Measurements from ENCODE around the gene WDR33.

WDR33 gene

GRCh38 chr2:127671557-127672302 lies 139.2 kb downstream of the WDR33 start:
- no peak for TF ChIP-seq CEBPB (IDR thresholded peaks at IDR 0.05)
- TF ChIP-seq REST (IDR thresholded peaks at IDR 0.05; ENCODE audit: low read depth), result no peak
- no peak for TF ChIP-seq TEAD4 (IDR thresholded peaks at IDR 0.05)
- TF ChIP-seq FOXM1 (IDR thresholded peaks at IDR 0.05; ENCODE audit: borderline replicate concordance, low read depth), result no peak
- TF ChIP-seq TAF1 (IDR thresholded peaks at IDR 0.05; ENCODE audit: low read depth), result no peak
- no peak for TF ChIP-seq MAX (IDR thresholded peaks at IDR 0.05)
- no peak for TF ChIP-seq NFIC (IDR thresholded peaks at IDR 0.05)
- TF ChIP-seq CREB1 (IDR thresholded peaks at IDR 0.05; ENCODE audit: low read depth), result no peak
- TF ChIP-seq YY1 (IDR thresholded peaks at IDR 0.05; ENCODE audit: low read depth), result no peak
- TF ChIP-seq EP300 (IDR thresholded peaks at IDR 0.05; ENCODE audit: borderline replicate concordance), result no peak
- no peak for TF ChIP-seq RAD21 (IDR thresholded peaks at IDR 0.05; ENCODE audit: low read depth)
- TF ChIP-seq TCF12 (IDR thresholded peaks at IDR 0.05; ENCODE audit: low read depth), result no peak
- TF ChIP-seq ZBTB7A (IDR thresholded peaks at IDR 0.05; ENCODE audit: low read depth), result no peak
- TF ChIP-seq USF1 (IDR thresholded peaks at IDR 0.05), result no peak
- no peak for TF ChIP-seq EGR1 (IDR thresholded peaks at IDR 0.05)

- no peak for TF ChIP-seq EP300 (IDR thresholded peaks at IDR 0.05; ENCODE audit: borderline replicate concordance)
- TF ChIP-seq REST (IDR thresholded peaks at IDR 0.05; ENCODE audit: low read depth), result no peak
- no peak for TF ChIP-seq EGR1 (IDR thresholded peaks at IDR 0.05)
- no peak for TF ChIP-seq MAX (IDR thresholded peaks at IDR 0.05)
- TF ChIP-seq FOXM1 (IDR thresholded peaks at IDR 0.05; ENCODE audit: borderline replicate concordance, low read depth), result no peak
- no peak for TF ChIP-seq TEAD4 (IDR thresholded peaks at IDR 0.05)
- TF ChIP-seq USF1 (IDR thresholded peaks at IDR 0.05), result no peak
- no peak for TF ChIP-seq TCF12 (IDR thresholded peaks at IDR 0.05; ENCODE audit: low read depth)
- TF ChIP-seq ZBTB7A (IDR thresholded peaks at IDR 0.05; ENCODE audit: low read depth), result no peak
- TF ChIP-seq TAF1 (IDR thresholded peaks at IDR 0.05; ENCODE audit: low read depth), result no peak
- TF ChIP-seq NFIC (IDR thresholded peaks at IDR 0.05), result no peak
- no peak for TF ChIP-seq CEBPB (IDR thresholded peaks at IDR 0.05)
- TF ChIP-seq RAD21 (IDR thresholded peaks at IDR 0.05; ENCODE audit: low read depth), result no peak
- TF ChIP-seq CREB1 (IDR thresholded peaks at IDR 0.05; ENCODE audit: low read depth), result no peak
- no peak for TF ChIP-seq YY1 (IDR thresholded peaks at IDR 0.05; ENCODE audit: low read depth)
Measured at GRCh38 chr2:127670957-127671290, 140.0 kb downstream of the WDR33 start.

- TF ChIP-seq FOXM1 (IDR thresholded peaks at IDR 0.05; ENCODE audit: borderline replicate concordance, low read depth) (no peak), USF1 (IDR thresholded peaks at IDR 0.05) (no peak), EGR1 (IDR thresholded peaks at IDR 0.05) (no peak), NFIC (IDR thresholded peaks at IDR 0.05) (no peak), EP300 (IDR thresholded peaks at IDR 0.05; ENCODE audit: borderline replicate concordance) (no peak), TAF1 (IDR thresholded peaks at IDR 0.05; ENCODE audit: low read depth) (no peak), MAX (IDR thresholded peaks at IDR 0.05) (no peak), YY1 (IDR thresholded peaks at IDR 0.05; ENCODE audit: low read depth) (no peak), REST (IDR thresholded peaks at IDR 0.05; ENCODE audit: low read depth) (no peak), CEBPB (IDR thresholded peaks at IDR 0.05) (no peak), ZBTB7A (IDR thresholded peaks at IDR 0.05; ENCODE audit: low read depth) (no peak), RAD21 (IDR thresholded peaks at IDR 0.05; ENCODE audit: low read depth) (no peak), CREB1 (IDR thresholded peaks at IDR 0.05; ENCODE audit: low read depth) (no peak), TCF12 (IDR thresholded peaks at IDR 0.05; ENCODE audit: low read depth) (no peak), TEAD4 (IDR thresholded peaks at IDR 0.05) (no peak)
Measured at GRCh38 chr2:127670055-127670956, 140.7 kb downstream of the WDR33 start.

All from Ishikawa (cell line).